VCaP (cell line): ENCODE results near the gene RBL2.
A peak's percentile ranks its signal among the peaks of the same experiment; 100 is the strongest.

ENCODE experiments used
- H3K27ac ChIP-seq: fragments of 450-650 bp; 2 replicates; pipeline ENCODE4 v1.5.1; 2017
- TF ChIP-seq, protein P1 (sequence below): fragments of 450-650 bp; conservative IDR thresholded peaks from 2 replicates; pipeline ENCODE4 v1.5.1; 2017; ENCODE audit warnings: mild to moderate bottlenecking, moderate library complexity

The RBL2 gene

DNA sequence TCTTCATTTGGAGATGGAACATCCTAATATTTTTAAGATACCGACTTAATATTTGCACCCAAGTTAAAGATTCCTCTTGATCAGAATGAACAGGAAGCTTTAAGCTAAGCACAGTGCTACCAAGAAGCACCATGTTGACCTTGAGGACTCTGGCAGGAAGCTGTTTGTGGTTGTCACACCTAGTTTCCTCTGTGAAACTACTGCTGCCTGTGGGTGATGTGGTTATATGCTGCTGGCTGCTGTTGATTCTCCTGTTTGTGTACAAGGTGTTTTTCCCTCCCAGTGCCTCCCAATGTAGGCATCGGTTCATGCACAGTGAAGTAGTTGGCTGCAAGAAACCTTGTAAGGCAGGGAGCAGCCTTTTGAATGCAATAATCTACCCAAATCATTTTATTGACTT, 23.4 kb downstream of the RBL2 start:
- no peak overlapping the region for H3K27ac ChIP-seq
- TF ChIP-seq, protein P1, sequence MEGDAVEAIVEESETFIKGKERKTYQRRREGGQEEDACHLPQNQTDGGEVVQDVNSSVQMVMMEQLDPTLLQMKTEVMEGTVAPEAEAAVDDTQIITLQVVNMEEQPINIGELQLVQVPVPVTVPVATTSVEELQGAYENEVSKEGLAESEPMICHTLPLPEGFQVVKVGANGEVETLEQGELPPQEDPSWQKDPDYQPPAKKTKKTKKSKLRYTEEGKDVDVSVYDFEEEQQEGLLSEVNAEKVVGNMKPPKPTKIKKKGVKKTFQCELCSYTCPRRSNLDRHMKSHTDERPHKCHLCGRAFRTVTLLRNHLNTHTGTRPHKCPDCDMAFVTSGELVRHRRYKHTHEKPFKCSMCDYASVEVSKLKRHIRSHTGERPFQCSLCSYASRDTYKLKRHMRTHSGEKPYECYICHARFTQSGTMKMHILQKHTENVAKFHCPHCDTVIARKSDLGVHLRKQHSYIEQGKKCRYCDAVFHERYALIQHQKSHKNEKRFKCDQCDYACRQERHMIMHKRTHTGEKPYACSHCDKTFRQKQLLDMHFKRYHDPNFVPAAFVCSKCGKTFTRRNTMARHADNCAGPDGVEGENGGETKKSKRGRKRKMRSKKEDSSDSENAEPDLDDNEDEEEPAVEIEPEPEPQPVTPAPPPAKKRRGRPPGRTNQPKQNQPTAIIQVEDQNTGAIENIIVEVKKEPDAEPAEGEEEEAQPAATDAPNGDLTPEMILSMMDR = no peak

GRCh38 chr16:53458635-53459034, 24.4 kb downstream of the RBL2 start:
- TF ChIP-seq, protein P1 = no peak
- no peak overlapping the region for H3K27ac ChIP-seq

DNA sequence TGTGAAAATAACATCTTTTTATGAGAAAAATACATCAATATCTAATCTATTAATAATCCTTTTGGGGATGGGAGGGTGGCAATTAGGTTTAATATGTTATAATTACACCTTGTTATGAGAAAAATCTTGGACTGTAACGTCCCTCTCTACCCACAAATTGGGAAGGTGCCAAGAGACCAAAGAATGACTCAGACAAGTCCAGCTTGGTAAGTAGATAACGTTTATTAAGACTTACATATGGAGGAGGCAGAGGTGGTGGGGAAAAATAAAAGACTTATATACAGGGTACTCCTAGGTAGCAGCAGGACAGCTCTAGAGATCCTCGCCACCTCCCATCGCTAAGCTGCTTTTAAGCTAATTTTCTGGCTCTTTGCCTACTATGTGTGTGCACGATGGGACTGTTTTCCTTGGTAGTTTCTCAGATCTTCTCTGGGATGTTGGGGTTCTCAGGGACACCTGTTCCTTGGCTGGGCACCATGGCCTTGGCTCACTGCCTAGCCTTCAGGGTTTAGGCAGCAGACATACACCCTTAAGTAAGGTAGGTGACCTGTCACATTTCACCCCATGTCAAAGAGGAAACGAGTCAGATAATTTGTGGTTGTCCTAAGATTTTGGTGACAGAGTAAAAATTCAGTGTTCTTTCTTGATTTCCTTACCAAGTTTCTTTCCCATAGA, 31.5 kb downstream of the RBL2 start:
- TF ChIP-seq, protein P1 = no peak

DNA sequence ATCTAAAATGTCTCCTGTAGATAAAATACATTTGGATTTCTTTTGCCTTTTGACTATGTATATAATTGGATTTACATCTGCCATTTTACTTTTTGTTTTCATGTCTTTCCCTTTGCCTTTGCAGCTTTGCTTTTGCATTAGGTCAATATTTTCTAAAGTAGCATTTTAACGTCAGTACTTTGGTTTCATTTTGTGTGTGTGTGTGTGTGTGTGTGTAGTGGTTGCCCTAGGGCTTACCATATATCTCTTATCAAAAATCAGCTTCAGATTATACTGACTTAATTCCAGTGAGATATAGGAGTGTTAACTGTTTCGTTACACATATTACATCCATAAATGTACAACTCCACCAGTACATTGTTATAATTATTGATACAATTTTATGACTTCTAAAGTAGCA, 42.6 kb downstream of the RBL2 start:
- no peak overlapping the region for H3K27ac ChIP-seq
- TF ChIP-seq, protein P1 = no peak

More for the DNA sequence above, 31.5 kb downstream of the RBL2 start:
- H3K27ac ChIP-seq = peak overlapping the region; percentile 93

- no peak overlapping the region for H3K27ac ChIP-seq
- TF ChIP-seq, protein P1 = no peak
These were observed 44.7 kb downstream of the RBL2 start for GRCh38 chr16:53478965-53479364.

DNA sequence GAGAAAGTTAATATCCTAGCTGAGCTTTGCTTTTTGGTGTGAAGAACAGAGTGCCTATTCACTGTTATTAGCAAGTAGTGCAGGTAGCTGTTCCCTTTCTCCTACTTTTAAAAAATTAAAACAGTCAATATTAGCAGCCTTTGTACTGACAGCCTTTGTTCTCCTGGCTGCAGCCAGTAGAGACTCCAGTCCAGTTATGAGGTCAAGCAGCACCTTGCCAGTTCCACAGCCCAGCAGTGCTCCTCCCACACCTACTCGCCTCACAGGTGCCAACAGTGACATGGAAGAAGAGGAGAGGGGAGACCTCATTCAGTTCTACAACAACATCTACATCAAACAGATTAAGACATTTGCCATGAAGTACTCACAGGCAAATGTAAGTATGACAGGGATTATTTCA, 46.1 kb downstream of the RBL2 start:
- H3K27ac ChIP-seq = no peak overlapping the region

GRCh38 chr16:53482123-53482522, 47.9 kb downstream of the RBL2 start:
- TF ChIP-seq, protein P1 = no peak
- no peak overlapping the region for H3K27ac ChIP-seq

More for the DNA sequence above, 46.1 kb downstream of the RBL2 start:
- TF ChIP-seq, protein P1 = no peak
